HepG2 (cell line): ENCODE data around the gene CCL27. TPM values are rescaled to one million over a fixed set of nuclear protein-coding genes. Genes with fewer than 3 reads are reported as not detected.

Source experiments
- HHEX ChIP-seq: IDR thresholded peaks from 2 replicates; pipeline ENCODE4 v1.6.1; 2016; ENCODE audit warnings: control low read depth
- ISL2 ChIP-seq: sonication (generic); formaldehyde crosslinking; IDR thresholded peaks from 2 replicates; pipeline ENCODE4 v1.5.0; 2020; ENCODE audit warnings: missing genetic modification reagents
- MIER2 ChIP-seq: IDR thresholded peaks from 2 replicates; pipeline ENCODE4 v1.6.1; 2016; ENCODE audit warnings: missing biosample characterization, missing genetic modification reagents
- NONO ChIP-seq, 2 experiments: fragments of 450-650 bp in 1 of 2; sonication (generic) in 1 of 2; formaldehyde crosslinking in 1 of 2; IDR thresholded peaks in 1 of 2; conservative IDR thresholded peaks in 1 of 2; 2 replicates each; pipeline versions ENCODE4 v1.6.1 to v1.8.0; 2017 to 2022; ENCODE audit warnings: mild to moderate bottlenecking in 1 of 2, missing genetic modification reagents in 1 of 2, moderate library complexity in 1 of 2
- NR2F1 ChIP-seq, 2 experiments: fragments of 450-650 bp in 1 of 2; formaldehyde crosslinking in 1 of 2; IDR thresholded peaks; 2 replicates each; pipeline versions ENCODE4 v1.5.0 to v1.6.1; 2016 to 2020; ENCODE audit warnings: mild to moderate bottlenecking in 1 of 2, missing compliant biosample characterization in 1 of 2, missing genetic modification reagents in 1 of 2, moderate library complexity in 1 of 2
- PAF1 ChIP-seq: IDR thresholded peaks from 2 replicates; pipeline ENCODE4 v1.6.1; 2016; ENCODE audit warnings: missing genetic modification reagents, missing compliant biosample characterization
- REXO4 ChIP-seq: sonication (generic); formaldehyde crosslinking; IDR thresholded peaks from 2 replicates; pipeline ENCODE4 v1.8.0; 2022; ENCODE audit warnings: missing genetic modification reagents, mild to moderate bottlenecking, borderline replicate concordance
- SOX13 ChIP-seq, 3 experiments: fragments of 450-650 bp in 1 of 3; sonication (generic) in 1 of 3; formaldehyde crosslinking in 1 of 3; IDR thresholded peaks in 2 of 3; conservative IDR thresholded peaks in 1 of 3; 2 replicates each; pipeline versions ENCODE4 v1.5.0 to v1.6.1; 2016 to 2020; ENCODE audit warnings: antibody characterized with exemption in 1 of 3, mild to moderate bottlenecking in 1 of 3, missing compliant biosample characterization in 1 of 3, missing genetic modification reagents in 1 of 3, moderate library complexity in 1 of 3
- SOX5 ChIP-seq: IDR thresholded peaks from 2 replicates; pipeline ENCODE4 v1.6.1; 2016; ENCODE audit warnings: borderline replicate concordance
- TOE1 ChIP-seq: sonication (generic); formaldehyde crosslinking; IDR thresholded peaks from 2 replicates; pipeline ENCODE4 v1.4.0; 2020; ENCODE audit warnings: mild to moderate bottlenecking, missing genetic modification reagents
- XRCC5 ChIP-seq: fragments of 200-400 bp; formaldehyde crosslinking; optimal IDR thresholded peaks from 2 replicates; pipeline ENCODE3; 2017; ENCODE audit warnings: mild to moderate bottlenecking, low read length
- ZNF503 ChIP-seq: sonication (generic); formaldehyde crosslinking; IDR thresholded peaks from 2 replicates; pipeline ENCODE4 v1.4.0; 2020; ENCODE audit warnings: missing genetic modification reagents
- ZNF567 ChIP-seq: sonication (generic); formaldehyde crosslinking; IDR thresholded peaks from 2 replicates; pipeline ENCODE4 v1.8.1; 2023; ENCODE audit warnings: mild to moderate bottlenecking, missing genetic modification reagents, borderline replicate concordance
- ZNF614 ChIP-seq: IDR thresholded peaks from 2 replicates; pipeline ENCODE4 v1.6.1; 2018; ENCODE audit warnings: missing biosample characterization, missing genetic modification reagents, inconsistent platforms, borderline replicate concordance
- polyA plus RNA-seq, 8 experiments: library from polyadenylated mRNA; depleted of rRNA in 3 of 8; stranded (reverse) in 7 of 8; unstranded in 1 of 8; fragments of >200 nt; fragmentation: Illumina TruSeq in 4 of 8; extraction: Trizol in 4 of 8; gene quantifications; 2 replicates each; pipeline versions ENCODE4 v1.2.1 to v1.2.3, GENCODE V29; 2011 to 2016; ENCODE audit warnings: low read depth in 4 of 8, missing spikeins in 1 of 8, mixed read lengths in 1 of 8; ENCODE audit not compliant: insufficient read depth in 1 of 8
- total RNA-seq, 5 experiments: library from RNA; depleted of rRNA; stranded (reverse); fragments of >200 nt; fragmentation: Illumina TruSeq; extraction: Trizol; gene quantifications; 2 replicates each; pipeline ENCODE4 v1.2.3, GENCODE V29; 2016; ENCODE audit warnings: low read depth in 1 of 5
- TF ChIP-seq, protein P1 (sequence below): sonication (generic); formaldehyde crosslinking; IDR thresholded peaks from 2 replicates; pipeline ENCODE4 v1.5.1; 2020; ENCODE audit warnings: mild to moderate bottlenecking, missing genetic modification reagents, borderline replicate concordance
- TF ChIP-seq, protein P2 (sequence below): sonication (generic); formaldehyde crosslinking; IDR thresholded peaks from 2 replicates; pipeline ENCODE4 v1.5.1; 2020; ENCODE audit warnings: missing genetic modification reagents, mild to moderate bottlenecking, borderline replicate concordance
- TF ChIP-seq, protein P3 (sequence below): sonication (generic); formaldehyde crosslinking; conservative IDR thresholded peaks from 2 replicates; pipeline ENCODE4 v1.4.0; 2020; ENCODE audit warnings: missing genetic modification reagents

Gene CCL27
- total and polyA plus RNA-seq, 2 of the 13 experiments (the other 11 are each of a cell fraction or from before 2014, with no cell fraction given), result not detected

DNA sequence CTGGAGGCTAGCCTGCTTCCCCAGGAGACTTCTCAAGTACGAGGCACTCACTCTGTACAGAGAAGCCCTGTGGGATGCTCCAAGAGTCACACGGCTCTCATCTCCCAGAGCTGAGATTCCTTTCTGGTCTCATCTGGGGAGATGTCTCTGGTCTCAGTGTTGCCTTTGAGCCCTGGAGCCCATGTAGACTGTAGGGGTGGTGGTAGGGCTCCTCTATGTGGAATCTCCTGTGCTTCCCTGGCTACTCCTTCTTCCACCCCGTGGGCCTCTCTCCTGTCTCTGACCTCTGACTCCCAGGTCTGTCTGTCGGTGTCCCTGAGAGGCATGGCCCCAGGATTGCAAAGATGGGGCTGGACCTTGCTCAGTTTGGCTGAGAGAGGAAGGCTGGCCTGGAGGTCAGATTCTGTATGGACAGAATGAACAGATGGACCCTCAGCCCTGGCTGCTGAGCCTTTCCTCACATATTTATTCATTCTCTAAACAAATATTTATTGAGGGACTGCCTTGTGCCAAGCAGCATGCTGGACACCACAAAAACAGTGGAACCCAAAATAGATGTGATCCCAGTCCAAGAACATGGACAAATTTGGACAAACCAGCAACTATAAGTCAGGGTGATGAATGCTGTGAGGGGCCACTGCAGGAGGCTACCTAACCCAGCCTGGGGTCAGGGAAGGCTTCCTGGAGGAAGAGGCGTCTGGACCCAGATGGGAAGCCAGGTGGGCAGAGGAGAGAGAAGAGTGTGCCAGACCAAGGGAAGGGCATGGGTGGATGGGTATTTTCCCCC lies 26.1 kb upstream of the CCL27 start (continued):
- TF ChIP-seq, protein P1, sequence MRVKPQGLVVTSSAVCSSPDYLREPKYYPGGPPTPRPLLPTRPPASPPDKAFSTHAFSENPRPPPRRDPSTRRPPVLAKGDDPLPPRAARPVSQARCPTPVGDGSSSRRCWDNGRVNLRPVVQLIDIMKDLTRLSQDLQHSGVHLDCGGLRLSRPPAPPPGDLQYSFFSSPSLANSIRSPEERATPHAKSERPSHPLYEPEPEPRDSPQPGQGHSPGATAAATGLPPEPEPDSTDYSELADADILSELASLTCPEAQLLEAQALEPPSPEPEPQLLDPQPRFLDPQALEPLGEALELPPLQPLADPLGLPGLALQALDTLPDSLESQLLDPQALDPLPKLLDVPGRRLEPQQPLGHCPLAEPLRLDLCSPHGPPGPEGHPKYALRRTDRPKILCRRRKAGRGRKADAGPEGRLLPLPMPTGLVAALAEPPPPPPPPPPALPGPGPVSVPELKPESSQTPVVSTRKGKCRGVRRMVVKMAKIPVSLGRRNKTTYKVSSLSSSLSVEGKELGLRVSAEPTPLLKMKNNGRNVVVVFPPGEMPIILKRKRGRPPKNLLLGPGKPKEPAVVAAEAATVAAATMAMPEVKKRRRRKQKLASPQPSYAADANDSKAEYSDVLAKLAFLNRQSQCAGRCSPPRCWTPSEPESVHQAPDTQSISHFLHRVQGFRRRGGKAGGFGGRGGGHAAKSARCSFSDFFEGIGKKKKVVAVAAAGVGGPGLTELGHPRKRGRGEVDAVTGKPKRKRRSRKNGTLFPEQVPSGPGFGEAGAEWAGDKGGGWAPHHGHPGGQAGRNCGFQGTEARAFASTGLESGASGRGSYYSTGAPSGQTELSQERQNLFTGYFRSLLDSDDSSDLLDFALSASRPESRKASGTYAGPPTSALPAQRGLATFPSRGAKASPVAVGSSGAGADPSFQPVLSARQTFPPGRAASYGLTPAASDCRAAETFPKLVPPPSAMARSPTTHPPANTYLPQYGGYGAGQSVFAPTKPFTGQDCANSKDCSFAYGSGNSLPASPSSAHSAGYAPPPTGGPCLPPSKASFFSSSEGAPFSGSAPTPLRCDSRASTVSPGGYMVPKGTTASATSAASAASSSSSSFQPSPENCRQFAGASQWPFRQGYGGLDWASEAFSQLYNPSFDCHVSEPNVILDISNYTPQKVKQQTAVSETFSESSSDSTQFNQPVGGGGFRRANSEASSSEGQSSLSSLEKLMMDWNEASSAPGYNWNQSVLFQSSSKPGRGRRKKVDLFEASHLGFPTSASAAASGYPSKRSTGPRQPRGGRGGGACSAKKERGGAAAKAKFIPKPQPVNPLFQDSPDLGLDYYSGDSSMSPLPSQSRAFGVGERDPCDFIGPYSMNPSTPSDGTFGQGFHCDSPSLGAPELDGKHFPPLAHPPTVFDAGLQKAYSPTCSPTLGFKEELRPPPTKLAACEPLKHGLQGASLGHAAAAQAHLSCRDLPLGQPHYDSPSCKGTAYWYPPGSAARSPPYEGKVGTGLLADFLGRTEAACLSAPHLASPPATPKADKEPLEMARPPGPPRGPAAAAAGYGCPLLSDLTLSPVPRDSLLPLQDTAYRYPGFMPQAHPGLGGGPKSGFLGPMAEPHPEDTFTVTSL (CRISPR knock-in tag), result peak; percentile 74; the same call in 1 of the 2 replicates
- TF ChIP-seq SOX13 (IDR thresholded peaks at IDR 0.05) (no peak), SOX13 (CRISPR knock-in tag; conservative IDR thresholded peaks at IDR 0.05 in 1 of 2, IDR thresholded peaks at IDR 0.05 in 1 of 2) (peak in 1 of 2 experiments; percentile 58; a peak in 2 of 4 replicates), TOE1 (CRISPR knock-in tag) (0 out of 2 replicates have a peak, but pooled peaks have one; percentile 36), ISL2 (CRISPR knock-in tag) (peak; percentile 61), REXO4 (CRISPR knock-in tag) (no peak), ZNF503 (CRISPR knock-in tag) (no peak), NONO (IDR thresholded peaks at IDR 0.05) (no peak), NONO (CRISPR knock-in tag; conservative IDR thresholded peaks at IDR 0.05) (peak; percentile 46), ZNF567 (CRISPR knock-in tag) (no peak), SOX5 (CRISPR knock-in tag) (peak; percentile 52), HHEX (CRISPR knock-in tag) (peak; percentile 51; the same call in 1 of the 2 replicates), PAF1 (no peak), MIER2 (peak; percentile 51; the same call in 1 of the 2 replicates), XRCC5 (no peak), ZNF614 (CRISPR knock-in tag) (peak; percentile 37; the same call in 1 of the 2 replicates), NR2F1 (CRISPR knock-in tag; IDR thresholded peaks at IDR 0.05) (peak; percentile 78 to 94)
- TF ChIP-seq, protein P2, sequence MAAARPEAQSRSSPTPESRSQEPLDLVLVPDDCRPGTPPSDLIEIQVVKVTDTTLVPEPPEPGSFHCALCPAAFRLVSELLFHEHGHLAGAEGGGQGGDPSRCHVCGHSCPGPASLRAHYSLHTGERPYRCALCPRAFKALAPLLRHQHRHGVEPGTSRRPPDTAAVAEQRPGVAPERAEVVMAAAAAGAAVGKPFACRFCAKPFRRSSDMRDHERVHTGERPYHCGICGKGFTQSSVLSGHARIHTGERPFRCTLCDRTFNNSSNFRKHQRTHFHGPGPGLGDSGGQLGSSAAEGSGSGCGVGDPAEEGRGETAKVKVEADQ, result no peak
- TF ChIP-seq, protein P3, sequence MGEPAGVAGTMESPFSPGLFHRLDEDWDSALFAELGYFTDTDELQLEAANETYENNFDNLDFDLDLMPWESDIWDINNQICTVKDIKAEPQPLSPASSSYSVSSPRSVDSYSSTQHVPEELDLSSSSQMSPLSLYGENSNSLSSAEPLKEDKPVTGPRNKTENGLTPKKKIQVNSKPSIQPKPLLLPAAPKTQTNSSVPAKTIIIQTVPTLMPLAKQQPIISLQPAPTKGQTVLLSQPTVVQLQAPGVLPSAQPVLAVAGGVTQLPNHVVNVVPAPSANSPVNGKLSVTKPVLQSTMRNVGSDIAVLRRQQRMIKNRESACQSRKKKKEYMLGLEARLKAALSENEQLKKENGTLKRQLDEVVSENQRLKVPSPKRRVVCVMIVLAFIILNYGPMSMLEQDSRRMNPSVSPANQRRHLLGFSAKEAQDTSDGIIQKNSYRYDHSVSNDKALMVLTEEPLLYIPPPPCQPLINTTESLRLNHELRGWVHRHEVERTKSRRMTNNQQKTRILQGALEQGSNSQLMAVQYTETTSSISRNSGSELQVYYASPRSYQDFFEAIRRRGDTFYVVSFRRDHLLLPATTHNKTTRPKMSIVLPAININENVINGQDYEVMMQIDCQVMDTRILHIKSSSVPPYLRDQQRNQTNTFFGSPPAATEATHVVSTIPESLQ, result no peak
